ENCODE data around the gene PELI2. TPM values are rescaled to one million over a fixed set of nuclear protein-coding genes. Genes with fewer than 3 reads are reported as not detected.
A peak's percentile ranks its signal among the peaks of the same experiment; 100 is the strongest.

Gene PELI2
- total and polyA plus RNA-seq, 2 experiments from 2014 or later: 8.0 to 24.5 TPM

DNA sequence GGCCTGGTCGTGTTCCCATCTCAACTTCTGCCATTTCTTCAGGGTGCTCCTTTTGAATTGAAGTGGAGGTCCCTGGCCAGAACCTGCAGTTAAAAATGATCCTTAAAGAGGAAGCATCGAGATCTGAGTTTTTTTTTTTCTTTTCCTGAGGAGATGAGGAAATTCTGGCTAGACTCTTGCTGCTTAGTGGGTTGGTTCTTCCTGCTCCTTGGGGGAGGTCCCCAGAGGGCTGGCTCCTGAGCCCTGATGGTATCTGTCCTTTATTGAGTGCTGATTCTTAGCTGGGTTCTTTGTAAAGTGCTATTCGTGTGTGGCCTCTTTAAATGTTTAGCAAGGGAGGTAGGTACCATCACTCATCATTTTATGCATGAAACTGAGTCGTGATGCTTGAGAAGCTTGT, 11.7 kb downstream of the PELI2 start:
- Histone ChIP-seq H3K36me3 (ENCODE audit: insufficient read depth) (no peaks in the 10 kb centered on the region), H3K4me3 (no peak overlapping the region), H4K20me1 (replicated peaks; ENCODE audit: insufficient read depth) (peaks cover 6% of the 10 kb centered on the region; the same call in 1 of the 2 replicates), H3K79me2 (replicated peaks; ENCODE audit: insufficient read depth) (peaks cover 91% of the 10 kb centered on the region), H3K27ac (ENCODE audit: low read depth) (no peak overlapping the region), H3K9me2 (ENCODE audit: insufficient read depth) (no peaks in the 10 kb centered on the region), H3K4me2 (peak overlapping the region; percentile 41; the same call in 1 of the 2 replicates), H2AFZ (no peak overlapping the region), H3K27me3 (ENCODE audit: insufficient read depth) (no peaks in the 10 kb centered on the region), H3F3A (replicated peaks; ENCODE audit: low read depth) (no peaks in the 10 kb centered on the region), H3K4me1 (ENCODE audit: insufficient read depth) (peaks cover 77% of the 10 kb centered on the region)
- H3K27ac Mint-ChIP-seq: peak overlapping the region; percentile 33; the same call in 1 of the 2 replicates
- DNase-seq (ENCODE audit: low spot score) (peak; percentile 38), ATAC-seq (peak; percentile 41)
- TF ChIP-seq CTCF (conservative IDR thresholded peaks at IDR 0.05; ENCODE audit: low read depth in 2 of 2): no peak
- TF ChIP-seq JUNB (IDR thresholded peaks at IDR 0.05; ENCODE audit: unreplicated experiment): no peak
- TF ChIP-seq, protein P1, sequence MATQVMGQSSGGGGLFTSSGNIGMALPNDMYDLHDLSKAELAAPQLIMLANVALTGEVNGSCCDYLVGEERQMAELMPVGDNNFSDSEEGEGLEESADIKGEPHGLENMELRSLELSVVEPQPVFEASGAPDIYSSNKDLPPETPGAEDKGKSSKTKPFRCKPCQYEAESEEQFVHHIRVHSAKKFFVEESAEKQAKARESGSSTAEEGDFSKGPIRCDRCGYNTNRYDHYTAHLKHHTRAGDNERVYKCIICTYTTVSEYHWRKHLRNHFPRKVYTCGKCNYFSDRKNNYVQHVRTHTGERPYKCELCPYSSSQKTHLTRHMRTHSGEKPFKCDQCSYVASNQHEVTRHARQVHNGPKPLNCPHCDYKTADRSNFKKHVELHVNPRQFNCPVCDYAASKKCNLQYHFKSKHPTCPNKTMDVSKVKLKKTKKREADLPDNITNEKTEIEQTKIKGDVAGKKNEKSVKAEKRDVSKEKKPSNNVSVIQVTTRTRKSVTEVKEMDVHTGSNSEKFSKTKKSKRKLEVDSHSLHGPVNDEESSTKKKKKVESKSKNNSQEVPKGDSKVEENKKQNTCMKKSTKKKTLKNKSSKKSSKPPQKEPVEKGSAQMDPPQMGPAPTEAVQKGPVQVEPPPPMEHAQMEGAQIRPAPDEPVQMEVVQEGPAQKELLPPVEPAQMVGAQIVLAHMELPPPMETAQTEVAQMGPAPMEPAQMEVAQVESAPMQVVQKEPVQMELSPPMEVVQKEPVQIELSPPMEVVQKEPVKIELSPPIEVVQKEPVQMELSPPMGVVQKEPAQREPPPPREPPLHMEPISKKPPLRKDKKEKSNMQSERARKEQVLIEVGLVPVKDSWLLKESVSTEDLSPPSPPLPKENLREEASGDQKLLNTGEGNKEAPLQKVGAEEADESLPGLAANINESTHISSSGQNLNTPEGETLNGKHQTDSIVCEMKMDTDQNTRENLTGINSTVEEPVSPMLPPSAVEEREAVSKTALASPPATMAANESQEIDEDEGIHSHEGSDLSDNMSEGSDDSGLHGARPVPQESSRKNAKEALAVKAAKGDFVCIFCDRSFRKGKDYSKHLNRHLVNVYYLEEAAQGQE (IDR thresholded peaks at IDR 0.05; ENCODE audit: unreplicated experiment): no peak
- no peak for TF ChIP-seq ZNF331 (CRISPR knock-in tag; IDR thresholded peaks at IDR 0.05; ENCODE audit: low read depth)
- no peak for TF ChIP-seq POLR2AphosphoS5 (IDR thresholded peaks at IDR 0.05; ENCODE audit: low read depth)
- TF ChIP-seq EZH2phosphoT487 (IDR thresholded peaks at IDR 0.05; ENCODE audit: unreplicated experiment): no peak
- no peak for TF ChIP-seq NANOG (IDR thresholded peaks at IDR 0.05; ENCODE audit: borderline replicate concordance)
- TF ChIP-seq, protein P2, sequence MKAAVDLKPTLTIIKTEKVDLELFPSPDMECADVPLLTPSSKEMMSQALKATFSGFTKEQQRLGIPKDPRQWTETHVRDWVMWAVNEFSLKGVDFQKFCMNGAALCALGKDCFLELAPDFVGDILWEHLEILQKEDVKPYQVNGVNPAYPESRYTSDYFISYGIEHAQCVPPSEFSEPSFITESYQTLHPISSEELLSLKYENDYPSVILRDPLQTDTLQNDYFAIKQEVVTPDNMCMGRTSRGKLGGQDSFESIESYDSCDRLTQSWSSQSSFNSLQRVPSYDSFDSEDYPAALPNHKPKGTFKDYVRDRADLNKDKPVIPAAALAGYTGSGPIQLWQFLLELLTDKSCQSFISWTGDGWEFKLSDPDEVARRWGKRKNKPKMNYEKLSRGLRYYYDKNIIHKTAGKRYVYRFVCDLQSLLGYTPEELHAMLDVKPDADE (IDR thresholded peaks at IDR 0.05): no peak
- TF ChIP-seq ZNF462 (CRISPR knock-in tag; IDR thresholded peaks at IDR 0.05): no peak
- TF ChIP-seq ZNF114 (CRISPR knock-in tag; IDR thresholded peaks at IDR 0.05): no peak
- TF ChIP-seq EZH2 (IDR thresholded peaks at IDR 0.05; ENCODE audit: low read depth, unreplicated experiment): no peak
- H3K9me3 Mint-ChIP-seq: no peaks in the 10 kb centered on the region
- H3K4me3 Mint-ChIP-seq: no peak overlapping the region
- peaks cover 70% of the 10 kb centered on the region for H3K4me1 Mint-ChIP-seq
- H3K27me3 Mint-ChIP-seq (ENCODE audit: insufficient read depth, low read depth, poor library complexity): peaks cover 5% of the 10 kb centered on the region
- H3K36me3 Mint-ChIP-seq (ENCODE audit: low read depth): no peaks in the 10 kb centered on the region

All from GM23338 (cell line).